Spleen (tissue), 11 donors: ENCODE data around the gene IL9. TPM values are rescaled to one million over a fixed set of nuclear protein-coding genes. Genes with fewer than 3 reads are reported as not detected.

Experiments
- DNase-seq: peaks from one replicate; pipeline ENCODE4 v3.0.0-alpha.2; 2020
- H3K27ac ChIP-seq, 8 donors: fragments of 200-600 bp; sonication (generic) in 7 of 8; 1 replicate in 4 of 8; 2 replicates in 4 of 8; pipeline versions ENCODE4 v1.5.0 to v1.8.0; 2016 to 2021; ENCODE audit warnings: inconsistent platforms in 4 of 8, mild to moderate bottlenecking in 4 of 8, moderate library complexity in 1 of 8
- H3K27me3 ChIP-seq, 7 donors: fragments of 200-600 bp; sonication (generic) in 6 of 7; replicated peaks in 1 of 7; 1 replicate in 4 of 7; 2 replicates in 3 of 7; pipeline versions ENCODE4 v1.5.0 to v1.8.0; 2016 to 2021; ENCODE audit warnings: inconsistent platforms in 3 of 7, mild to moderate bottlenecking in 1 of 7
- H3K36me3 ChIP-seq, 6 donors: fragments of 200-600 bp; sonication (generic) in 5 of 6; 1 replicate in 4 of 6; 2 replicates in 2 of 6; pipeline versions ENCODE4 v1.5.0 to v1.8.0; 2016 to 2021; ENCODE audit warnings: inconsistent platforms in 2 of 6
- H3K4me1 ChIP-seq, 6 donors: fragments of 200-600 bp; sonication (generic) in 5 of 6; 1 replicate in 3 of 6; 2 replicates in 3 of 6; pipeline versions ENCODE4 v1.5.0 to v1.8.0; 2016 to 2021; ENCODE audit warnings: inconsistent platforms in 3 of 6
- H3K4me3 ChIP-seq, 8 donors: fragments of 200-600 bp; sonication (generic) in 7 of 8; 1 replicate in 4 of 8; 2 replicates in 4 of 8; pipeline versions ENCODE4 v1.5.0 to v1.8.0; 2016 to 2021; ENCODE audit warnings: inconsistent platforms in 4 of 8, mild to moderate bottlenecking in 4 of 8, moderate library complexity in 2 of 8
- H3K9me3 ChIP-seq, 8 donors: fragments of 200-600 bp; sonication (generic) in 7 of 8; 1 replicate in 4 of 8; 2 replicates in 4 of 8; pipeline versions ENCODE4 v1.5.0 to v1.8.0; 2016 to 2021; ENCODE audit warnings: inconsistent platforms in 4 of 8
- POLR2A ChIP-seq, 3 donors: fragments of 450-650 bp; IDR thresholded peaks; one replicate each; pipeline ENCODE4 v1.5.1; 2017; ENCODE audit warnings: antibody characterized with exemption in 3 of 3, mild to moderate bottlenecking in 1 of 3
- POLR2AphosphoS5 ChIP-seq, 3 donors: sonication (generic); formaldehyde crosslinking; IDR thresholded peaks; one replicate each; pipeline ENCODE4 v1.5.1; 2017; ENCODE audit warnings: antibody characterized with exemption in 3 of 3
- WGBS, 5 donors: extraction: QIAGEN DNeasy Blood & Tissue Kit in 3 of 5; methylation state at CpG; one replicate each; pipeline versions ENCODE4 v1.1.5 to v1.1.7; 2013 to 2018; 5-methylcytosine and 5-hydroxymethylcytosine counted together
- intact Hi-C: fragments of 100-400 bp; cut with DNase I; formaldehyde crosslinking; loops from one replicate; pipeline ENCODE4 v1.15.0; 2023; ENCODE audit warnings: low total_unique reads
- polyA plus RNA-seq, 3 donors: library from polyadenylated mRNA; stranded (reverse); fragments of 200-250 nt; gene quantifications; one replicate each; pipeline ENCODE4 v1.2.1, GENCODE V29; 2013
- total RNA-seq, 7 donors: library from RNA; depleted of rRNA in 3 of 7; stranded (reverse); fragments of >200 nt in 3 of 7; fragmentation: NEBNext Ultra II Directional in 4 of 7; extraction: Animal tissue kit (Norgen Biotek cat#: 25700) in 4 of 7; gene quantifications; one replicate each; pipeline versions ENCODE4 v1.1.0 to v1.2.1, GENCODE V29; 2016 to 2021
- TF ChIP-seq, protein P1 (sequence below), 11 experiments: fragments of 200-600 bp in 7 of 11; fragments of 450-650 bp in 4 of 11; sonication (generic) in 4 of 11; IDR thresholded peaks in 8 of 11; conservative IDR thresholded peaks in 3 of 11; 1 replicate in 7 of 11; 2 replicates in 4 of 11; pipeline versions ENCODE4 v1.4.0 to v1.8.0; 2016 to 2021; ENCODE audit warnings: antibody characterized with exemption in 11 of 11, inconsistent platforms in 4 of 11, mild to moderate bottlenecking in 1 of 11
- donor health status: healthy with polysubstance abuse.
- donor health status: DM: no; HTN: no; CAD: no; lungs with moderate emphysema.
- donor health status: DM: no; HTN: no; CAD: no.
- donor health status: Bipolar disorder and iron deficiency.
- donor health status: healthy.
- donor health status: DM: no; HTN: no; CAD: no.
- donor health status: DM: yes; HTN: yes; CAD: no.

The IL9 gene
- total and polyA plus RNA-seq, 10 donors, result not detected

DNA sequence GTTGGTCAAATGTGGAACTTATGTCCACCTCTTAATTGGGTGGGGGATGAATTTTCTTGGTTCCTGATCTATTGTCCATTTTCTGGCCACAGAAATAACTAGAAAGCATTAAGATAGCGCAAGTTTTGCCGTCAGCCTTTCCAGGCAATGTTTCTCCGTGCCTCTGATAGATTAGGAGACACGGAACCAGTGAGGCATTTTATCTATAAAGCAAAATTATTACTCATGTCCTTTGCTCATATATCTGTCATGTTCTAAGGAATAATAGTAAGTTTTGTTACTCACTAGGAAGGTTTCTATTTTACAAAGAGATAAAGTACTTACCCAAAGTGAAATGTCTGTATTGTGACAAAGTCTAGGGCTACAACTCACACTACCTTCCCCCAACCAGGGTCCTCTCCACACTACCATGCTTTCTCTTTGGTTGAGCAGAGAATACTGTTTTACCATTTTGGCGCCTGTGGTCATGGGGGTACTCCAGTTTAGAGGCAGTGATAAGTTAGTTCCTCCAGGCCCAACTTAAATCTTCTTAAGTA lies 19.9 kb upstream of the IL9 start:
- TF ChIP-seq POLR2A (IDR thresholded peaks at IDR 0.05), result no peak
- no peak for TF ChIP-seq POLR2AphosphoS5 (IDR thresholded peaks at IDR 0.05)
- TF ChIP-seq, protein P1, sequence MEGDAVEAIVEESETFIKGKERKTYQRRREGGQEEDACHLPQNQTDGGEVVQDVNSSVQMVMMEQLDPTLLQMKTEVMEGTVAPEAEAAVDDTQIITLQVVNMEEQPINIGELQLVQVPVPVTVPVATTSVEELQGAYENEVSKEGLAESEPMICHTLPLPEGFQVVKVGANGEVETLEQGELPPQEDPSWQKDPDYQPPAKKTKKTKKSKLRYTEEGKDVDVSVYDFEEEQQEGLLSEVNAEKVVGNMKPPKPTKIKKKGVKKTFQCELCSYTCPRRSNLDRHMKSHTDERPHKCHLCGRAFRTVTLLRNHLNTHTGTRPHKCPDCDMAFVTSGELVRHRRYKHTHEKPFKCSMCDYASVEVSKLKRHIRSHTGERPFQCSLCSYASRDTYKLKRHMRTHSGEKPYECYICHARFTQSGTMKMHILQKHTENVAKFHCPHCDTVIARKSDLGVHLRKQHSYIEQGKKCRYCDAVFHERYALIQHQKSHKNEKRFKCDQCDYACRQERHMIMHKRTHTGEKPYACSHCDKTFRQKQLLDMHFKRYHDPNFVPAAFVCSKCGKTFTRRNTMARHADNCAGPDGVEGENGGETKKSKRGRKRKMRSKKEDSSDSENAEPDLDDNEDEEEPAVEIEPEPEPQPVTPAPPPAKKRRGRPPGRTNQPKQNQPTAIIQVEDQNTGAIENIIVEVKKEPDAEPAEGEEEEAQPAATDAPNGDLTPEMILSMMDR (IDR thresholded peaks at IDR 0.05 in 8 of 11, conservative IDR thresholded peaks at IDR 0.05 in 3 of 11), result no peak
- Histone ChIP-seq H3K4me1 (no peaks in the 10 kb centered on the region), H3K9me3 (no peaks in the 10 kb centered on the region), H3K27ac (no peak overlapping the region), H3K4me3 (no peak overlapping the region), H3K36me3 (no peaks in the 10 kb centered on the region), H3K27me3 (peaks cover 0 to 64% (median 7%) of the 10 kb centered on the region in 7 donors)
- no peak for DNase-seq
- 87 to 94% (median 91%) methylated on average over 5 of the region's 5 CpGs for WGBS, 5 donors
- intact Hi-C loops, result no loop called here

- Histone ChIP-seq H3K4me1 (no peaks in the 10 kb centered on the region), H3K36me3 (no peaks in the 10 kb centered on the region), H3K27ac (no peak overlapping the region), H3K9me3 (no peaks in the 10 kb centered on the region), H3K4me3 (no peak overlapping the region), H3K27me3 (peaks cover 0 to 70% (median 0%) of the 10 kb centered on the region in 7 donors)
- intact Hi-C loops, result no loop called here
- no peak for TF ChIP-seq POLR2A (IDR thresholded peaks at IDR 0.05)
- TF ChIP-seq, protein P1 (IDR thresholded peaks at IDR 0.05 in 8 of 11, conservative IDR thresholded peaks at IDR 0.05 in 3 of 11), result no peak
- TF ChIP-seq POLR2AphosphoS5 (IDR thresholded peaks at IDR 0.05), result no peak
- DNase-seq, result no peak
- WGBS, 5 donors, result 50 to 74% (median 63%) methylated on average over 4 of the region's 4 CpGs
These were observed 18.3 kb upstream of the IL9 start for GRCh38 chr5:135913713-135914626.

GRCh38 chr5:135905144-135905543 lies 9.5 kb upstream of the IL9 start:
- TF ChIP-seq POLR2AphosphoS5 (IDR thresholded peaks at IDR 0.05) (no peak), POLR2A (IDR thresholded peaks at IDR 0.05) (no peak)
- TF ChIP-seq, protein P1 (IDR thresholded peaks at IDR 0.05 in 8 of 11, conservative IDR thresholded peaks at IDR 0.05 in 3 of 11), result no peak
- 54 to 68% (median 65%) methylated on average over 1 of the region's 1 CpG for WGBS, 5 donors
- no peaks in the 10 kb centered on the region for H3K36me3 ChIP-seq
- H3K9me3 ChIP-seq, result no peaks in the 10 kb centered on the region
- no peak overlapping the region for H3K27ac ChIP-seq
- no peaks in the 10 kb centered on the region for H3K4me1 ChIP-seq
- intact Hi-C loops, result no loop called here
- no peak overlapping the region for H3K4me3 ChIP-seq
- no peak for DNase-seq
- H3K27me3 ChIP-seq, result peaks cover 0 to 58% (median 0%) of the 10 kb centered on the region in 7 donors

- DNase-seq, result no peak
- no peaks in the 10 kb centered on the region for H3K36me3 ChIP-seq
- no peaks in the 10 kb centered on the region for H3K4me1 ChIP-seq
- no peak overlapping the region for H3K4me3 ChIP-seq
- 53 to 60% (median 57%) methylated on average over 3 of the region's 3 CpGs for WGBS, 5 donors
- TF ChIP-seq POLR2A (IDR thresholded peaks at IDR 0.05) (no peak), POLR2AphosphoS5 (IDR thresholded peaks at IDR 0.05) (no peak)
- TF ChIP-seq, protein P1 (IDR thresholded peaks at IDR 0.05 in 8 of 11, conservative IDR thresholded peaks at IDR 0.05 in 3 of 11), result no peak
- H3K27me3 ChIP-seq, result peaks cover 0 to 55% (median 0%) of the 10 kb centered on the region in 7 donors
- intact Hi-C loops, result no loop called here
- no peaks in the 10 kb centered on the region for H3K9me3 ChIP-seq
- H3K27ac ChIP-seq, result no peak overlapping the region
These were observed 6.0 kb upstream of the IL9 start for GRCh38 chr5:135901633-135902032.
